ENCODE data around the gene CACNA1G. TPM values are rescaled to one million over a fixed set of nuclear protein-coding genes. Genes with fewer than 3 reads are reported as not detected.

Gene CACNA1G
- total and polyA plus RNA-seq, 2 donors from 2014 or later, result 0.06 TPM; not detected in 1

- DNase-seq, result no peak
Measured at GRCh38 chr17:50594128-50594823, 33.8 kb downstream of the CACNA1G start.

GRCh38 chr17:50594892-50595291, 34.4 kb downstream of the CACNA1G start:
- DNase-seq (no peak), FAIRE-seq (no peak)
- Histone ChIP-seq H3K36me3 (ENCODE audit: control insufficient read depth in 2 of 3, insufficient read depth in 3 of 3, low read length in 3 of 3) (no peaks in the 10 kb centered on the region), H3K4me3 (ENCODE audit: low read length in 3 of 3) (no peak overlapping the region), H3K27ac (ENCODE audit: low read depth in 2 of 2, low read length in 2 of 2) (no peak overlapping the region), H3K9me3 (ENCODE audit: control insufficient read depth in 2 of 3, insufficient read depth in 1 of 3, low read length in 3 of 3) (no peaks in the 10 kb centered on the region), H3K4me1 (ENCODE audit: control insufficient read depth in 2 of 3, insufficient read depth in 2 of 3, low read depth in 1 of 3, low read length in 3 of 3) (peaks cover 0 to 7% (median 6%) of the 10 kb centered on the region in 3 donors), H3K27me3 (ENCODE audit: control insufficient read depth, insufficient read depth, low read length) (no peaks in the 10 kb centered on the region), H3K9ac (ENCODE audit: low read length in 3 of 3) (no peak overlapping the region)
- intact Hi-C loops (cut with DNase I), result no loop called here
- no peak for TF ChIP-seq CTCF (IDR thresholded peaks at IDR 0.05; ENCODE audit: borderline replicate concordance, extremely low read depth, insufficient read depth)

More at GRCh38 chr17:50594128-50594823, 33.8 kb downstream of the CACNA1G start:
- H3K27me3 ChIP-seq (ENCODE audit: control insufficient read depth, insufficient read depth, low read length), result no peaks in the 10 kb centered on the region
- H3K36me3 ChIP-seq (ENCODE audit: control insufficient read depth in 2 of 3, insufficient read depth in 3 of 3, low read length in 3 of 3), result no peaks in the 10 kb centered on the region
- H3K4me1 ChIP-seq (ENCODE audit: control insufficient read depth in 2 of 3, insufficient read depth in 2 of 3, low read depth in 1 of 3, low read length in 3 of 3), result peaks cover 6 to 13% (median 13%) of the 10 kb centered on the region in 3 donors
- no peak for TF ChIP-seq CTCF (IDR thresholded peaks at IDR 0.05; ENCODE audit: borderline replicate concordance, extremely low read depth, insufficient read depth)
- no peaks in the 10 kb centered on the region for H3K9me3 ChIP-seq (ENCODE audit: control insufficient read depth in 2 of 3, insufficient read depth in 1 of 3, low read length in 3 of 3)
- intact Hi-C loops (cut with DNase I), result no loop called here
- H3K27ac ChIP-seq (ENCODE audit: low read depth in 2 of 2, low read length in 2 of 2), result no peak overlapping the region
- no peak for FAIRE-seq
- no peak overlapping the region for H3K4me3 ChIP-seq (ENCODE audit: low read length in 3 of 3)
- no peak overlapping the region for H3K9ac ChIP-seq (ENCODE audit: low read length in 3 of 3)

GRCh38 chr17:50596191-50597037, 35.9 kb downstream of the CACNA1G start:
- FAIRE-seq, result no peak
- DNase-seq, result no peak
- H3K36me3 ChIP-seq (ENCODE audit: control insufficient read depth in 2 of 3, insufficient read depth in 3 of 3, low read length in 3 of 3), result no peaks in the 10 kb centered on the region
- no peaks in the 10 kb centered on the region for H3K27me3 ChIP-seq (ENCODE audit: control insufficient read depth, insufficient read depth, low read length)
- no peak overlapping the region for H3K9ac ChIP-seq (ENCODE audit: low read length in 3 of 3)
- H3K27ac ChIP-seq (ENCODE audit: low read depth in 2 of 2, low read length in 2 of 2), result no peak overlapping the region
- intact Hi-C loops (cut with DNase I), result no loop called here
- H3K4me3 ChIP-seq (ENCODE audit: low read length in 3 of 3), result no peak overlapping the region
- H3K9me3 ChIP-seq (ENCODE audit: control insufficient read depth in 2 of 3, insufficient read depth in 1 of 3, low read length in 3 of 3), result no peaks in the 10 kb centered on the region
- H3K4me1 ChIP-seq (ENCODE audit: control insufficient read depth in 2 of 3, insufficient read depth in 2 of 3, low read depth in 1 of 3, low read length in 3 of 3), result peaks cover 0 to 2% (median 0%) of the 10 kb centered on the region in 3 donors
- no peak for TF ChIP-seq CTCF (IDR thresholded peaks at IDR 0.05; ENCODE audit: borderline replicate concordance, extremely low read depth, insufficient read depth)

Measured in kidney (tissue), 14 donors.